ENCODE results near the gene PRSS35. TPM values are rescaled to one million over a fixed set of nuclear protein-coding genes. Genes with fewer than 3 reads are reported as not detected.
"Not testable (repeated sequence)": the region's sequence is repeated elsewhere in the genome, so short reads cannot be mapped to it uniquely, and the experiment has no call there.

The PRSS35 gene
- total RNA-seq, 1 donor = not detected

- peak in 2 of 3 donors; percentile 39 to 79 for DNase-seq (ENCODE audit: low read depth in 2 of 3, low spot score in 2 of 3)
Measured at GRCh38 chr6:83514866-83515466, 2.6 kb downstream of the PRSS35 start.

GRCh38 chr6:83517500-83517899 lies 5.2 kb downstream of the PRSS35 start:
- no peak for DNase-seq (ENCODE audit: low read depth in 2 of 3, low spot score in 2 of 3)

- peak in 2 of 3 donors; percentile 11 to 15 for DNase-seq (ENCODE audit: low read depth in 2 of 3, low spot score in 2 of 3)
Measured at GRCh38 chr6:83518816-83519480, 6.6 kb downstream of the PRSS35 start.

GRCh38 chr6:83536034-83536646 lies 23.8 kb downstream of the PRSS35 start:
- peak in 2 of 3 donors; percentile 46 to 66 for DNase-seq (ENCODE audit: low read depth in 2 of 3, low spot score in 2 of 3)

GRCh38 chr6:83536647-83537589 lies 24.6 kb downstream of the PRSS35 start:
- no peak for DNase-seq (ENCODE audit: low read depth in 2 of 3, low spot score in 2 of 3)

- no peak for DNase-seq (ENCODE audit: low read depth in 2 of 3, low spot score in 2 of 3)
Measured at GRCh38 chr6:83539678-83540077, 27.3 kb downstream of the PRSS35 start.

GRCh38 chr6:83546636-83547035 lies 34.3 kb downstream of the PRSS35 start:
- no peak for DNase-seq (ENCODE audit: low read depth in 2 of 3, low spot score in 2 of 3)

GRCh38 chr6:83550482-83550881 lies 38.1 kb downstream of the PRSS35 start:
- not testable (repeated sequence) for DNase-seq (ENCODE audit: low read depth in 2 of 3, low spot score in 2 of 3)

GRCh38 chr6:83551748-83552147 lies 39.4 kb downstream of the PRSS35 start:
- not testable (repeated sequence) for DNase-seq (ENCODE audit: low read depth in 2 of 3, low spot score in 2 of 3)

- no peak for DNase-seq (ENCODE audit: low read depth in 2 of 3, low spot score in 2 of 3)
Measured at GRCh38 chr6:83556871-83557270, 44.5 kb downstream of the PRSS35 start.

- DNase-seq (ENCODE audit: low read depth in 2 of 3, low spot score in 2 of 3) = no peak
Measured at GRCh38 chr6:83558975-83559374, 46.6 kb downstream of the PRSS35 start.

GRCh38 chr6:83571663-83572185 lies 59.4 kb downstream of the PRSS35 start:
- not testable (repeated sequence) for DNase-seq (ENCODE audit: low read depth in 2 of 3, low spot score in 2 of 3)

- DNase-seq (ENCODE audit: low read depth in 2 of 3, low spot score in 2 of 3) = no peak
Measured at GRCh38 chr6:83574783-83575182, 62.4 kb downstream of the PRSS35 start.

Other genes with a start within 250 kb of the PRSS35 start
- gene ME1, start 81.5 kb upstream of the PRSS35 start, total RNA-seq = under 0.01 TPM
- gene SNAP91, start 196.6 kb downstream of the PRSS35 start, total RNA-seq = not detected

All from hematopoietic multipotent progenitor cell (in vitro differentiated cells).